ENCODE measurements around the gene PTPRA. TPM values are rescaled to one million over a fixed set of nuclear protein-coding genes. Genes with fewer than 3 reads are reported as not detected.

PTPRA gene
- total and polyA plus RNA-seq, 2 of the 13 experiments (the other 11 are each of a cell fraction or from before 2014, with no cell fraction given): 47.2 to 127 TPM

DNA sequence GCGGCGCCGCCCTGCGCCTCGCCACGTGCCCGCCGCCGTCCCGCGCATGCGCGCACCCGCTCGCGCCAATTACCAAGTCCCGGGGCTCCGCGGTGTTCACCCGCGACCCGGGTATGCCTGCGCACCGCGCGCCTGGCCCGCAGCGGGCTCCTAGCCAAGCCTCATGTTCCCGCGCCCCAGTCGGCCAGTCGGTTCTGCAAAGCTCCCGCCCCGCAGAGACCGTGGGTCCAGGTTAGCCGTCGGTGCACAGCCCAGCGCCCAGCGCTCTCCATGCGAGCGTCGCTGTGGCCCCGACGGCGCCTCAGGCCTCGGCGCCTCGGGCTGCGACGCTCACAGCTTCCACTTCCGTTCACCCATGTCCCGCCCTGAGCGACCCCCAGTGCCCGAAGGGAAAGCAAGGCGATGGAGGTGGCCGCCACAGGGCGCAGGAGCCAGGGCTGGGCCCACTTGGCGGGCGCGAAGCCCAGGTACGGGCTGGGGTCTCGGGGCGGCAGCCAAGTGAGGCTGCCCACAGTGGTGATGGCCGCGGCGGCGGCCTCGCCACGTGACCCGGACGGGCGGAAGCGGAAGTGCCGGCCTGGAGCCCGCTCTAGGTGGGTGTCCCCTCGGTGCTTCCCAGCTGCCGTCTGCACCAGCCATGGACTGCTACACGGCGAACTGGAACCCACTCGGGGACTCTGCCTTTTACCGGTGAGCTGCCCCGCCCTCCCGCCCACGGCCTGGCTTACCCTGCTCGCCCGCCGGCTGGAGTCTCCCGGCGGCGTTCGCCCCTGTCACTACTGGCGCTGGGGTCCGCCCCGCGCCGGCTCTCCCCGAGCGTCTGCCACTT lies 32.9 kb upstream of the PTPRA start, which contains the start of the genes PCED1A and VPS16:
PCED1A (minus strand) TSS at position 518 of the 829 bp plus-strand sequence. CDS start 743 bp downstream, outside the sequence.
VPS16 (plus strand) TSS at position 608 of the 829 bp plus-strand sequence; CDS start at position 638, 30 bp downstream.
- peak; percentile 99 for ATAC-seq
- POLR2A ChIA-PET: interaction anchor here (0.6 to 1.9 kb wide), 11 partner anchors 8 to 205 kb away, joined by 3 to 12 read pairs (median 4); partner anchors contain the start of genes MRPS26 and PTPRA
- in situ Hi-C loops (cut with HindIII; ENCODE audit: extremely low pct_ligation_motif_present, low pct_unique_long_range_greater_than_20kb): loop anchor here (10.0 kb wide), 1 partner anchor 86 kb away; no protein-coding TSS in a partner anchor
- peak within 1 kb of the TSS; percentile 77 for H3K4me2 ChIP-seq (ENCODE audit: low read depth, low read length)
- H3K4me1 ChIP-seq (ENCODE audit: insufficient read depth, low read length): peaks cover 37% of the 10 kb centered on the region
- no TSS peak for BruUV-seq (replicated peaks)
- no peaks in the 10 kb centered on the region for H3K9me3 ChIP-seq (ENCODE audit: low read length)
- CTCF ChIA-PET (ENCODE audit: low intra/inter-chr PET ratio, low total read pairs): no interaction called here
- H3K27ac ChIP-seq (ENCODE audit: extremely low read length, insufficient read depth, low read length): peak within 1 kb of the TSS; percentile 76
- peak within 1 kb of the TSS; percentile 71 to 97 (median 74) for H3K4me3 ChIP-seq (replicated peaks in 1 of 3; ENCODE audit: insufficient read depth in 1 of 3, low read depth in 2 of 3, low read length in 3 of 3)
- intact Hi-C loops (cut with micrococcal nuclease; ENCODE audit: unreplicated experiment): no loop called here
- peak within 1 kb of the TSS; percentile 88 for H3K9ac ChIP-seq (ENCODE audit: insufficient read depth, low read depth, low read length)
- DNase-seq (ENCODE audit: low spot score): peak; percentile 84
- peaks cover 4 to 11% of the 10 kb centered on the region in 2 experiments; a peak in 3 of 5 replicates for H3K36me3 ChIP-seq (replicated peaks in 1 of 2; ENCODE audit: control insufficient read depth in 1 of 2, insufficient read depth in 2 of 2, low read length in 2 of 2)
- WGBS (ENCODE audit: low lambda C conversion rate): 35% methylated on average over 77 of the region's 98 CpGs
- no peaks in the 10 kb centered on the region for H4K20me1 ChIP-seq (ENCODE audit: insufficient read depth, low read length)
- no peak for FAIRE-seq
- no peaks in the 10 kb centered on the region; a peak in 1 of 5 replicates for H3K27me3 ChIP-seq (ENCODE audit: control insufficient read depth in 1 of 2, insufficient read depth in 2 of 2, low read length in 2 of 2)
- peaks cover 8% of the 10 kb centered on the region for H3K79me2 ChIP-seq (ENCODE audit: insufficient read depth, low read length)
- H2AFZ ChIP-seq (ENCODE audit: low read length): peak within 1 kb of the TSS; percentile 92
- TF ChIP-seq TEF (CRISPR knock-in tag; IDR thresholded peaks at IDR 0.05) (peak; percentile 92; the same call in 1 of the 2 replicates), ZNF468 (CRISPR knock-in tag; IDR thresholded peaks at IDR 0.05) (peak; percentile 81; the same call in 1 of the 2 replicates), ZNF510 (CRISPR knock-in tag; IDR thresholded peaks at IDR 0.05; ENCODE audit: low read depth) (peak; percentile 96), TOPORS (CRISPR knock-in tag; IDR thresholded peaks at IDR 0.05) (peak; percentile 100), NFRKB (IDR thresholded peaks at IDR 0.05) (no peak), ZNF501 (CRISPR knock-in tag; IDR thresholded peaks at IDR 0.05) (peak; percentile 98), ZNF333 (CRISPR knock-in tag; IDR thresholded peaks at IDR 0.05; ENCODE audit: borderline replicate concordance) (peak; percentile 92; the same call in 1 of the 2 replicates), ZNF235 (CRISPR knock-in tag; IDR thresholded peaks at IDR 0.05; ENCODE audit: borderline replicate concordance) (peak; percentile 90; the same call in 1 of the 2 replicates), TRIM24 (CRISPR knock-in tag; IDR thresholded peaks at IDR 0.05) (no peak), ZKSCAN8 (CRISPR knock-in tag; IDR thresholded peaks at IDR 0.05; ENCODE audit: borderline replicate concordance) (no peak), NKX3-1 (CRISPR knock-in tag; IDR thresholded peaks at IDR 0.05) (peak; percentile 98), ZNF83 (CRISPR knock-in tag; IDR thresholded peaks at IDR 0.05; ENCODE audit: borderline replicate concordance) (peak; percentile 92; the same call in 1 of the 2 replicates), FOXK2 (IDR thresholded peaks at IDR 0.05) (no peak), POLR2G (IDR thresholded peaks at IDR 0.05; ENCODE audit: low read depth, low read length) (peak; percentile 94), SMYD3 (CRISPR knock-in tag; IDR thresholded peaks at IDR 0.05) (peak; percentile 97; the same call in 1 of the 2 replicates), TFE3 (CRISPR knock-in tag; IDR thresholded peaks at IDR 0.05) (peak; percentile 98), SP5 (CRISPR knock-in tag; IDR thresholded peaks at IDR 0.05; ENCODE audit: borderline replicate concordance, low read depth) (peak; percentile 35; the same call in 1 of the 2 replicates), ZMYM4 (CRISPR knock-in tag; IDR thresholded peaks at IDR 0.05) (peak; percentile 85)
- TF ChIP-seq, protein P1, sequence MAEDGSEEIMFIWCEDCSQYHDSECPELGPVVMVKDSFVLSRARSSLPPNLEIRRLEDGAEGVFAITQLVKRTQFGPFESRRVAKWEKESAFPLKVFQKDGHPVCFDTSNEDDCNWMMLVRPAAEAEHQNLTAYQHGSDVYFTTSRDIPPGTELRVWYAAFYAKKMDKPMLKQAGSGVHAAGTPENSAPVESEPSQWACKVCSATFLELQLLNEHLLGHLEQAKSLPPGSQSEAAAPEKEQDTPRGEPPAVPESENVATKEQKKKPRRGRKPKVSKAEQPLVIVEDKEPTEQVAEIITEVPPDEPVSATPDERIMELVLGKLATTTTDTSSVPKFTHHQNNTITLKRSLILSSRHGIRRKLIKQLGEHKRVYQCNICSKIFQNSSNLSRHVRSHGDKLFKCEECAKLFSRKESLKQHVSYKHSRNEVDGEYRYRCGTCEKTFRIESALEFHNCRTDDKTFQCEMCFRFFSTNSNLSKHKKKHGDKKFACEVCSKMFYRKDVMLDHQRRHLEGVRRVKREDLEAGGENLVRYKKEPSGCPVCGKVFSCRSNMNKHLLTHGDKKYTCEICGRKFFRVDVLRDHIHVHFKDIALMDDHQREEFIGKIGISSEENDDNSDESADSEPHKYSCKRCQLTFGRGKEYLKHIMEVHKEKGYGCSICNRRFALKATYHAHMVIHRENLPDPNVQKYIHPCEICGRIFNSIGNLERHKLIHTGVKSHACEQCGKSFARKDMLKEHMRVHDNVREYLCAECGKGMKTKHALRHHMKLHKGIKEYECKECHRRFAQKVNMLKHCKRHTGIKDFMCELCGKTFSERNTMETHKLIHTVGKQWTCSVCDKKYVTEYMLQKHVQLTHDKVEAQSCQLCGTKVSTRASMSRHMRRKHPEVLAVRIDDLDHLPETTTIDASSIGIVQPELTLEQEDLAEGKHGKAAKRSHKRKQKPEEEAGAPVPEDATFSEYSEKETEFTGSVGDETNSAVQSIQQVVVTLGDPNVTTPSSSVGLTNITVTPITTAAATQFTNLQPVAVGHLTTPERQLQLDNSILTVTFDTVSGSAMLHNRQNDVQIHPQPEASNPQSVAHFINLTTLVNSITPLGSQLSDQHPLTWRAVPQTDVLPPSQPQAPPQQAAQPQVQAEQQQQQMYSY (CRISPR knock-in tag; IDR thresholded peaks at IDR 0.05): peak; percentile 62; the same call in 1 of the 2 replicates
